ENCODE results near the gene PGM2L1.

DNA sequence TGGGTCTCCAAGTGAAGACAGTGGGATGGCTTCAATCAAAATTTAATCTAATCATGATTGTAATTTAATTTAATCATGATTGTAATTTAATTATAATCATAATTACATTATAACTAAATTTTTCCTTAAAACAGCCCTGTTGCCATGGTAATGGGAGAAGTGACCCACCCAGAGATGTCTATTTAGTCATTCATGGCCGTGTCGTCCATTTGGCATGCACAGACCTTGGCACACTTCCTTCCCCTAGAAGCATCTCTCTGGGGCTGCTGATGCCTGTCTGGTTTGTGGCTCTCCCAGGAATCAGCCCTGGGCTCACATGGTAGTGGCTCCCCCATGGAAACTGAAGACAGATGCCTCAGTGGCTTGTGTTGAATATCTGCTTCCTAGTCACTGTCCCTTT lies 113.8 kb downstream of the PGM2L1 start:
- no peak for TF ChIP-seq CTCF (IDR thresholded peaks at IDR 0.05; ENCODE audit: low read depth, low read length, missing input control)
- TF ChIP-seq, protein P1, sequence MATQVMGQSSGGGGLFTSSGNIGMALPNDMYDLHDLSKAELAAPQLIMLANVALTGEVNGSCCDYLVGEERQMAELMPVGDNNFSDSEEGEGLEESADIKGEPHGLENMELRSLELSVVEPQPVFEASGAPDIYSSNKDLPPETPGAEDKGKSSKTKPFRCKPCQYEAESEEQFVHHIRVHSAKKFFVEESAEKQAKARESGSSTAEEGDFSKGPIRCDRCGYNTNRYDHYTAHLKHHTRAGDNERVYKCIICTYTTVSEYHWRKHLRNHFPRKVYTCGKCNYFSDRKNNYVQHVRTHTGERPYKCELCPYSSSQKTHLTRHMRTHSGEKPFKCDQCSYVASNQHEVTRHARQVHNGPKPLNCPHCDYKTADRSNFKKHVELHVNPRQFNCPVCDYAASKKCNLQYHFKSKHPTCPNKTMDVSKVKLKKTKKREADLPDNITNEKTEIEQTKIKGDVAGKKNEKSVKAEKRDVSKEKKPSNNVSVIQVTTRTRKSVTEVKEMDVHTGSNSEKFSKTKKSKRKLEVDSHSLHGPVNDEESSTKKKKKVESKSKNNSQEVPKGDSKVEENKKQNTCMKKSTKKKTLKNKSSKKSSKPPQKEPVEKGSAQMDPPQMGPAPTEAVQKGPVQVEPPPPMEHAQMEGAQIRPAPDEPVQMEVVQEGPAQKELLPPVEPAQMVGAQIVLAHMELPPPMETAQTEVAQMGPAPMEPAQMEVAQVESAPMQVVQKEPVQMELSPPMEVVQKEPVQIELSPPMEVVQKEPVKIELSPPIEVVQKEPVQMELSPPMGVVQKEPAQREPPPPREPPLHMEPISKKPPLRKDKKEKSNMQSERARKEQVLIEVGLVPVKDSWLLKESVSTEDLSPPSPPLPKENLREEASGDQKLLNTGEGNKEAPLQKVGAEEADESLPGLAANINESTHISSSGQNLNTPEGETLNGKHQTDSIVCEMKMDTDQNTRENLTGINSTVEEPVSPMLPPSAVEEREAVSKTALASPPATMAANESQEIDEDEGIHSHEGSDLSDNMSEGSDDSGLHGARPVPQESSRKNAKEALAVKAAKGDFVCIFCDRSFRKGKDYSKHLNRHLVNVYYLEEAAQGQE (IDR thresholded peaks at IDR 0.05) = no peak
- TF ChIP-seq YY1 (IDR thresholded peaks at IDR 0.05) = no peak
- no peak for TF ChIP-seq TAF1 (conservative IDR thresholded peaks at IDR 0.05)
- no peak for TF ChIP-seq ZBTB33 (IDR thresholded peaks at IDR 0.05)

Data from liver (tissue), 3 donors.